GM21515 (cell line): ENCODE results near the gene FBXW8.

Source experiments
- ATAC-seq: cut with Tn5 transposase; IDR thresholded peaks from one replicate; pipeline ENCODE4 v1.9.1; 2021; ENCODE audit not compliant: unreplicated experiment

Gene FBXW8

GRCh38 chr12:116955382-116956021, 44.8 kb downstream of the FBXW8 start:
- no peak for ATAC-seq

DNA sequence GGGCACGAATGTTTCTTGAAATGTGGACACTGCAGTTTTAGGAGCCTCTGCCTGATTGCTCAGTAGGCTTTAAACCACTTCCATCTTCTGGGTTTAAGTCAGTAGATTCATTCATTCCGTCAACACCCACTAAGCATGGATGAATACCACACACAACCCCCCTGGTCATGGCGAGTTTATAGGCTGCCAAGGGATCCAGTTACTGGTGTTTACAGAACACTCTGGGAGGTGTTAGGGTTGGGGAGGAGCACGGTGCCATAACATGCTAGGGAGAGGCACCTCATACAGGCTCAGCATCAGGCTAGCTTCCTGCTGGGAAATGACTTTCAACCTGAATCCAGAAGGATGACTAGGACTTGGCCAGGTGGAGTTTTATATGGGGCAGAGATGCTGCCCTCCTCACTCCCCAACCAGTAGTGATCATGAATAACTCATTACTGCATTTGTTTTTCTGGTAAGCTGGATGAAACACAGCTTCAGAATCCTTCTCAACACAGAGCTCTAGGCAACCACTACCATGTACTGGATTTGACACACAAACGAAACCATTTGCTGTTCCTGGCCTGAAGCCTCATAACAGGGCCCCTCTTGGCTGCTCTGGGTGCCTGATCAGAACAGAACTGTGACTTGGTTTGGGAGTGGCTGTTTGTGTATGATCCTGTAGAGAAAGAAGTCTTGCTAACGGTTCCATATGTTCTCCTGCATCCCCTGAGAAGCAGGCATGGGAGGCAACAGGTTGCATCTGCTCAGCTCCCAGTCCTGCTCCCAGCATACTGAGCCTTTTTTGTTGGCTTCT, 47.9 kb downstream of the FBXW8 start:
- no peak for ATAC-seq

DNA sequence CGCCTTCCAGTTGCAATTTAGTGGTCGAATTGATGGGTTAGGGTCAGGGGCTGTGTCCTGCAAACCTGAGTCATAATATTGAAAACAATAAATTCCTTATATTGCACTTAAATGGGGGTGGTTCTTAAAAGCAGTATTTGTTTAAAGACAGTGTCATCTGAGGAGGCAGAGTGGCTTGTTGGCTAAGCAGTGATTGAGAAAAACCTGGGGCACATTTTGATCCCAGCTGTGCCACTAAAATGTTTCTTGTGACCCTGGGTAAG, 48.4 kb downstream of the FBXW8 start:
- no peak for ATAC-seq

DNA sequence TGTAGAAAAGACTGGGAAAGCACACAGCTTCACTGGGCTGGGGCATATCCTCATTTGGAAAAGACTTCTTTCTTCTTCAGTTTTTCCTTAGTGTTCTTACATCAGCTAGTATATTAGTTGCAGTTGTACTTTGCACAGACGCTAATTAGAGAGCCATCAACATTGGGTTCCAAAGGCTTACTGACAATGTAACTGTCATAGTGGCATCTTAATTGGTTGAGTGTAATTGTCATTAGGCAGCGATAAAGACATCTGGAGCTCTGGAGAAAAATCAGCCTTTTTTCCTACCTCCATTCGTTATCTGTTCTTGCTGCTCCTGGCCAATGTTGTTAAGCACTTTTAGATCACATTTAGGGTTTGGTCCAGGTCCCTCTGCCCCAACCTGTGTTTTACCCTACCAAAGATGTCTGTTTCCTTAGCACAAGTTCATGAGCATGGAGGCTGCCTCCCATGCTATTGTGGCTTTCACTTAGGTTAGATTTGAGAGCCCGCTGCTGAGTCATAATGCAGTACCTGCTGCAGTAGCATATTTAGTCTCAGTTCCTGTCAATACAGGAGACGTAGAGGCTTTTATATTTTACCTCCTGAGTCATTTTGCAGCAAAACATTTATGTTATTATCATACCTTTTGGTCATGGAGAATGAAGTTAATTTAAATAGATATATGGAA, 49.2 kb downstream of the FBXW8 start:
- ATAC-seq, result peak; percentile 97

GRCh38 chr12:116962197-116962596, 51.4 kb downstream of the FBXW8 start:
- no peak for ATAC-seq

- no peak for ATAC-seq
Observed at GRCh38 chr12:116962783-116963356, 52.1 kb downstream of the FBXW8 start.

GRCh38 chr12:116964054-116965050, 53.6 kb downstream of the FBXW8 start:
- ATAC-seq, result no peak

GRCh38 chr12:116968986-116969385, 58.2 kb downstream of the FBXW8 start:
- no peak for ATAC-seq

DNA sequence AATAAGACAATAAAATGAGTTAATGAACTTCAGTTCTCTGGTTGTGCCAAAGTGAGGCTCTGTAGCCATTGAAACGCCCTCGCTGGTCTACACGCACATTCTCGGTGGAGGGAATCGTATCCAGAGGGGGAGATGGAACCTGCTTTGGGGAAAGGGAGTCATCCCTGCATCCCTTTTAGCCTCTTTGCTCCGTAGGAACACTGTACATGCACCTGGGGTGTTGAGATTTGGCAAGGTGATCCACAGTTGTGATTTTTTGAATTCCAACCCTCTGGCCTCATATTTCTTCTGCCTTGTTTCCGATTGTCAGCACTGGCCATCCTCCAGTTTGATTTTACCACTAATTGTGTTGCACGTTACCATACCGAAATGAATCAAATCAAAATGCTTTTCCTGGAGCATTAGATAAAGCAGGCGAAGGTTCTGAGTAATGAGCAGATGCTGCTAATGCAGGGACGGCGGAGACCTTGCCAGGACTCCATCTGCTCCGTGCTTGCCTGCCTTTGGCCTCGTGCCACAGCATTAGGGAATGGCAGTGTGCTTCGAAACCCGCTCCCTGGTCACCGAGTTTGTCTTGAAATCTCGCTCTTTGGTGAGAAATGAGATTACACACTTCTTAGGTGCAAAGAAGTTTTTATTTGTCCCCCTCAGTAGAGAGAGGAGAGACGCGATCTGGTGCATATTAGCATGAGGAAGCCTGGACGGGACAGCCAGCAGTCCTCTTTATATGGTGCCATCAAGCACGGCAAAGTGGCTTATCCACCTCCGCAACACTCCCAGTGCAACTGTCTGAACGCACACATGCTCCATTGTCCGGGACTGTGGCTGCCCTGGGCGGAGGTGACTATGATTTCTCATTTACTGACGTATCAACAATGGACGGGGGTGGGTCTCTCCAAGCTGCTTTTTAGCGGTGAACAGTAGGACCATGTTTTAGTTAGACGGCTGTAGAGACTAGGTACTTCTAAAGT, 59.1 kb downstream of the FBXW8 start:
- ATAC-seq, result no peak

GRCh38 chr12:116971222-116971621, 60.5 kb downstream of the FBXW8 start:
- no peak for ATAC-seq

GRCh38 chr12:116975779-116976393, 65.1 kb downstream of the FBXW8 start:
- ATAC-seq, result no peak

GRCh38 chr12:116977465-116978380, 67.0 kb downstream of the FBXW8 start:
- peak; percentile 57 for ATAC-seq

DNA sequence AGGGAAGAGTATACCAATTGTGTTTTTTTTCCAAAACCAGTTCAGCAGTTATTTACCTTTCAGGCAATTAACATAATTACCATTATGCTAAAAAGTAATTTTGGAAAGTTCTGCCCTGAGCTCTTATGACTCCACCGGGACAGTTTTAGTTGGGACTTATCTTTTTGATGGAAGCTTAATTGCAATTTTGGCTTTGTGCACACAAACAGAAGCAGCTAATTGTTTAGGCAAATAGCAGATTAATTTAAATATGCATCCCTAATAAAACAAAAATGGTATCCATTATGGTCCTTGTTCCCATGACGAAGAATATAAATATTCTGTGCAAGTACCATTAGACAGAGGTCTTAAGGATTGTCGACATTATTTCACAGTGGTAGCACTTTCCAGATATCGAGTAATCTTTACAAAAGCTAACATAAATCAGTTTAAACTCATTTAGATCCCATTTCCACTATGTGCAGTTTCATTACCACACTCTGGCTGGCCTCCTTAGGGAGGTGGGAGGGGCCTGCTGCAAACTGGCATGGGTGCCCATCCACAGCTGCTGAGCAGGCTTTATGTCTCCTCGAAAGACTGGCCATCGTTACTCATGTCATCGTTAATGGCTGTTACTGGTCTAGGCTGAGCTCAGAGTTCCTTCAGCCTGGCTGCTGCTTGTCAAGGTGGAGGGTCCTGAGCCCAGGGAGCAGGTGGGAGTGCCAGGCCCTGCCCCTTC, 68.2 kb downstream of the FBXW8 start:
- ATAC-seq, result no peak

GRCh38 chr12:116980083-116980482, 69.3 kb downstream of the FBXW8 start:
- ATAC-seq, result no peak

DNA sequence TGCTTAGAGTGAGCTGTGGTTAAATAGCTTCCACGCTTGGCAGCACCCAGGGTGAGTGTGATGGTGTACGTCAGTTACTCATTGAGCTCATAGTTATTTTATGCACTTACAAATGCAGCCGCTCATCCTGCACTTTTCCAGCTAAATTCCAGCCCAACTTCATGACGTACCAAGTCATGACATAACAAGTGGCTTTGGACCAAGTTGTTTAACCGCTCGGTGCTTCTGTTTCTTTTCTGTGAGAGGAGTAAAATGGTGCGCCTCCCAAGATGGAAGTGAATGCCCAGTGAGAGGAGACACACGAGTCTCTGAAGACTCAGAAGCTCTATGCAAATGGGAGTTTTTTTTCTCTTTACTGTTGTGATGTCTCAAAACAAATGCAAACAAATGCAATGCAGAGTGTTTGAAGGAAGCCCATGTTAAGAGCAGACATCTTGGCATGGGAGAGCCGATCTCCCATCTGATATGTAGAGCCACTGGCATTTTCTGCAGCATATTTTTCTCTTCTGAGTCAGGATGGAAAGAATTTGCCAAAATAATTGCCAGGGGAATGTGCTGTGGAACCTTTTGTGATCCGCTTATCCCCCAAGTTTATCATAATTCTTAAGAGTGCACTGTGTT, 72.2 kb downstream of the FBXW8 start:
- no peak for ATAC-seq

DNA sequence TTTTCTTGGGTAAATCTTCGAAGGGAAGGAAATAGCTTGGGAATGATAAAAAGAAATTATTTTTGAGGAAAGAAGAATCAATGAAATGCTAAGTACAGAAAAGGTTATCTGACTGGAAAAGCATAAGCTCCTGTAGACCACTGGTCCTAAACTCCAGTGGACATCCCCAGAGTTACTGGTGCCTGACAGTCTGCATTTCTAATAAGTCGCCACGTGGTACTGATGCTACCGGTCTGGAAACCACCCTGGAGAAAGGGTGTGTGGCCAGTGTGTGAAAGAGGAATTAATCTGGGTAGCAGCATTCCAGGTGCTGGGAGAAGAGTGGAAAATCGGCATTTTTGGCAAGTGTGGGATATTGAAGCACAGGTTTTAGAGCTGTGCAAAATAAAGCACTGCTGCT, 73.3 kb downstream of the FBXW8 start:
- ATAC-seq, result no peak

GRCh38 chr12:116990329-116990728, 79.6 kb downstream of the FBXW8 start:
- no peak for ATAC-seq
